A673 (cell line): ENCODE measurements around the gene RAP1GAP. TPM values are rescaled to one million over a fixed set of nuclear protein-coding genes. Genes with fewer than 3 reads are reported as not detected.

Experiments used
- BruUV-seq: library from RNA; stranded (reverse); fragments of 400-500 nt; replicated peaks from 2 replicates; lab custom pipeline; 2021; lab: Mats Ljungman, UMichigan
- CTCF ChIA-PET: fragments of 300-600 bp; sonication (Branson Sonifier 250); formaldehyde crosslinking; loops from one replicate; lab custom pipeline; 2022; ENCODE audit warnings: antibody characterized with exemption; lab: Charles Lee
- POLR2A ChIA-PET: fragments of 300-600 bp; sonication (Branson Sonifier 250); formaldehyde crosslinking; loops from one replicate; lab custom pipeline; 2022; ENCODE audit warnings: antibody characterized with exemption; ENCODE audit not compliant: low non-redundant PET; lab: Charles Lee
- DNase-seq: peaks from one replicate; pipeline ENCODE4 v3.0.0-alpha.2; 2015; ENCODE audit warnings: low spot score
- H3K27ac ChIP-seq: fragments of 200-600 bp; sonication (generic); 2 replicates; pipeline ENCODE4 v1.5.1; 2016; ENCODE audit warnings: mixed run types, low read depth, mild to moderate bottlenecking, mixed read lengths, antibody characterized with exemption, low read length; ENCODE audit not compliant: poor library complexity, severe bottlenecking
- H3K27me3 ChIP-seq: fragments of 200-600 bp; sonication (generic); replicated peaks from 2 replicates; pipeline ENCODE4 v1.6.1; 2017; ENCODE audit warnings: mixed run types, low read depth, mild to moderate bottlenecking, mixed read lengths, antibody characterized with exemption, low read length; ENCODE audit not compliant: insufficient read depth, poor library complexity
- H3K36me3 ChIP-seq: fragments of 200-600 bp; sonication (generic); 2 replicates; pipeline ENCODE4 v1.6.1; 2016; ENCODE audit warnings: mixed run types, mild to moderate bottlenecking, mixed read lengths, antibody characterized with exemption, low read length; ENCODE audit not compliant: insufficient read depth, poor library complexity, severe bottlenecking
- H3K4me1 ChIP-seq: fragments of 200-600 bp; sonication (generic); 2 replicates; pipeline ENCODE4 v1.6.1; 2017; ENCODE audit warnings: mixed run types, mild to moderate bottlenecking, mixed read lengths, antibody characterized with exemption, low read length; ENCODE audit not compliant: insufficient read depth, poor library complexity, severe bottlenecking
- H3K4me3 ChIP-seq: fragments of 200-600 bp; sonication (generic); 2 replicates; pipeline ENCODE4 v1.5.1; 2016; ENCODE audit warnings: low read depth, mixed run types, mild to moderate bottlenecking, mixed read lengths, low read length; ENCODE audit not compliant: poor library complexity, severe bottlenecking
- H3K9me3 ChIP-seq: fragments of 200-600 bp; sonication (generic); 2 replicates; pipeline ENCODE4 v1.6.1; 2016; ENCODE audit warnings: mixed run types, low read depth, mild to moderate bottlenecking, mixed read lengths, antibody characterized with exemption, low read length; ENCODE audit not compliant: poor library complexity, severe bottlenecking
- EZH2 ChIP-seq: fragments of 200-600 bp; sonication (generic); IDR thresholded peaks from 2 replicates; pipeline ENCODE4 v1.6.1; 2017; ENCODE audit warnings: borderline replicate concordance, low read depth, mild to moderate bottlenecking, mixed read lengths, antibody characterized with exemption, low read length; ENCODE audit not compliant: poor library complexity, severe bottlenecking
- intact Hi-C: fragments of 100-400 bp; cut with micrococcal nuclease; formaldehyde crosslinking; loops from one replicate; pipeline ENCODE4 v1.10.0; 2022; ENCODE audit not compliant: unreplicated experiment
- total RNA-seq: library from RNA; stranded (reverse); gene quantifications from 2 replicates; pipeline ENCODE4 v1.2.3, GENCODE V29; 2021
- TF ChIP-seq, protein P1 (sequence below): fragments of 300-800, 200-600 bp; sonication (generic); conservative IDR thresholded peaks from 2 replicates; pipeline ENCODE4 v1.5.1; 2017; ENCODE audit warnings: low read depth, mild to moderate bottlenecking, antibody characterized with exemption, low read length, moderate library complexity, mixed read lengths

RAP1GAP gene
- total RNA-seq, 1 experiment from 2014 or later: 37.7 TPM

GRCh38 chr1:21612057-21612456 lies 57.1 kb downstream of the RAP1GAP start:
- intact Hi-C loops: no loop called here
- peaks cover 14% of the 10 kb centered on the region for H3K36me3 ChIP-seq
- DNase-seq: no peak
- ChIA-PET POLR2A (no interaction called here), CTCF (no interaction called here)
- TF ChIP-seq EZH2: no peak
- TF ChIP-seq, protein P1, sequence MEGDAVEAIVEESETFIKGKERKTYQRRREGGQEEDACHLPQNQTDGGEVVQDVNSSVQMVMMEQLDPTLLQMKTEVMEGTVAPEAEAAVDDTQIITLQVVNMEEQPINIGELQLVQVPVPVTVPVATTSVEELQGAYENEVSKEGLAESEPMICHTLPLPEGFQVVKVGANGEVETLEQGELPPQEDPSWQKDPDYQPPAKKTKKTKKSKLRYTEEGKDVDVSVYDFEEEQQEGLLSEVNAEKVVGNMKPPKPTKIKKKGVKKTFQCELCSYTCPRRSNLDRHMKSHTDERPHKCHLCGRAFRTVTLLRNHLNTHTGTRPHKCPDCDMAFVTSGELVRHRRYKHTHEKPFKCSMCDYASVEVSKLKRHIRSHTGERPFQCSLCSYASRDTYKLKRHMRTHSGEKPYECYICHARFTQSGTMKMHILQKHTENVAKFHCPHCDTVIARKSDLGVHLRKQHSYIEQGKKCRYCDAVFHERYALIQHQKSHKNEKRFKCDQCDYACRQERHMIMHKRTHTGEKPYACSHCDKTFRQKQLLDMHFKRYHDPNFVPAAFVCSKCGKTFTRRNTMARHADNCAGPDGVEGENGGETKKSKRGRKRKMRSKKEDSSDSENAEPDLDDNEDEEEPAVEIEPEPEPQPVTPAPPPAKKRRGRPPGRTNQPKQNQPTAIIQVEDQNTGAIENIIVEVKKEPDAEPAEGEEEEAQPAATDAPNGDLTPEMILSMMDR: no peak
- no peak overlapping the region for H3K4me3 ChIP-seq
- H3K27me3 ChIP-seq: no peaks in the 10 kb centered on the region
- no peaks in the 10 kb centered on the region for H3K9me3 ChIP-seq
- no peak overlapping the region for H3K27ac ChIP-seq
- BruUV-seq: no TSS peak
- no peaks in the 10 kb centered on the region for H3K4me1 ChIP-seq

DNA sequence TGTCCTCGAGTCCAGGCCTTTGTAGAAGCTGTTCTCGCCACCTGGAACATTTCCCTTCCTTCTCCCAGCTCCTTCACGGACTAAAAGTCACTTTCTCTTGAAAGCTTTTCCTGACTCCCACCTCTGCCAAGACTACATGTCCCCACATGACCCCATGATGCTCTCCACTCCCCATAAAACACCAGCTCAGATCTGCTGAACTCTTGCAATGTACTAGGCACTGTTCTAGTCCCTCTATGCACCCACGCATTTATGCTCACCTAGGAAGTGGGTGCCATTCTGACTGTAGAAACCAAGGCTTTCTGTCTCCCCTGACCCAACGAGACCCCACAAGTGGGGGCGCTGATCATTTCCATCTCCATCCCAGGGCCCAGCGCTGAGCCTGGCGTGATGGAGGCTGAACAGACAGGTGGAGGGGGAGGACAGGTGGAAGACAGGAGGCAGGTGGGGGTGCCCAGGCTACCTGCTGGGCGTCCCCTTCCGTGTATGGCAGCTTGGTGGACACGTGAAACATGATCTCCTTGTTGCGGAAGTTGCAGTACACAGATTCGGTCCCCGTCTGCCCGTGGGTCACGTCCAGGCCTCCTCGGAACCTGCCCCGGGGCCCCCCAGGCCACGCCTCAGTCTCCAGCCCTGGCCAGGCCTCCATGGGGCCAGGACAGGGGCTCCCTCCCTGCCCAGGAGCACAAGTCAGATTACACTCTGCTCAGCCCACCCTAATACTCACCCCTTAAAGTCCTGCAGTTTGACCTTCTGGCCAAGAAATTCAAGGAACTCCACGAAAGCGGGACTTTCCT lies 58.0 kb downstream of the RAP1GAP start:
- CTCF ChIA-PET: no interaction called here

GRCh38 chr1:21610027-21610426 lies 59.1 kb downstream of the RAP1GAP start:
- Histone ChIP-seq H3K27me3 (no peaks in the 10 kb centered on the region), H3K27ac (no peak overlapping the region), H3K4me1 (no peaks in the 10 kb centered on the region), H3K36me3 (peaks cover 10% of the 10 kb centered on the region), H3K4me3 (no peak overlapping the region), H3K9me3 (no peaks in the 10 kb centered on the region)
- no peak for DNase-seq
- no TSS peak for BruUV-seq
- no peak for TF ChIP-seq EZH2
- TF ChIP-seq, protein P1: no peak
- intact Hi-C loops: no loop called here
- ChIA-PET POLR2A (no interaction called here), CTCF (interaction anchor here (0.5 kb wide), 1 partner anchor 17 kb away, joined by 4 read pairs; no protein-coding TSS in a partner anchor)

More for the DNA sequence above, 58.0 kb downstream of the RAP1GAP start:
- DNase-seq: no peak
- BruUV-seq: no TSS peak
- no peaks in the 10 kb centered on the region for H3K9me3 ChIP-seq
- H3K27me3 ChIP-seq: no peaks in the 10 kb centered on the region
- TF ChIP-seq, protein P1: no peak
- TF ChIP-seq EZH2: no peak
- POLR2A ChIA-PET: no interaction called here
- H3K27ac ChIP-seq: no peak overlapping the region
- H3K36me3 ChIP-seq: peaks cover 10% of the 10 kb centered on the region
- H3K4me3 ChIP-seq: no peak overlapping the region
- intact Hi-C loops: no loop called here
- no peaks in the 10 kb centered on the region for H3K4me1 ChIP-seq
